ENCODE measurements around the gene PROCA1.
"Not testable (repeated sequence)": the region's sequence is repeated elsewhere in the genome, so short reads cannot be mapped to it uniquely, and the experiment has no call there.

PROCA1 gene

GRCh38 chr17:28724500-28725165 is 12.9 kb upstream of the PROCA1 start:
- no peak for DNase-seq

- DNase-seq: not testable (repeated sequence)
Observed at GRCh38 chr17:28723836-28724499, 12.3 kb upstream of the PROCA1 start.

GRCh38 chr17:28723159-28723835 is 11.6 kb upstream of the PROCA1 start:
- DNase-seq: no peak

- no peak for DNase-seq
Observed at GRCh38 chr17:28722417-28723158, 10.9 kb upstream of the PROCA1 start.

DNA sequence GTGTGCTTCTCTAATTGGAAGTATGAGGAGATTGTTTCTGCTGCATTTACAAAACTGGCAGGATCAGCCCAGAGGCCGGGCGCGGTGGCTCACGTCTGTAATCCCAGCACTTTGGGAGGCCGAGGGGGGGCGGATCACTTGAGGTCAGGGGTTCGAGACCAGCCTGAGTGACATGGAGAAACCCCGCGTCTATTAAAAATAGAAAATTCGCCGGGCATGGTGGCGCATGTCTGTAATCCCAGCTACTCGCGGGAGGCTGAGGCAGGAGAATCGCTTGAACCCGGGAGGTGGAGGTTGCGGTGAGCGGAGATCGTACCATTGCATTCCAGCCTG is 9.3 kb upstream of the PROCA1 start:
- not testable (repeated sequence) for DNase-seq

DNA sequence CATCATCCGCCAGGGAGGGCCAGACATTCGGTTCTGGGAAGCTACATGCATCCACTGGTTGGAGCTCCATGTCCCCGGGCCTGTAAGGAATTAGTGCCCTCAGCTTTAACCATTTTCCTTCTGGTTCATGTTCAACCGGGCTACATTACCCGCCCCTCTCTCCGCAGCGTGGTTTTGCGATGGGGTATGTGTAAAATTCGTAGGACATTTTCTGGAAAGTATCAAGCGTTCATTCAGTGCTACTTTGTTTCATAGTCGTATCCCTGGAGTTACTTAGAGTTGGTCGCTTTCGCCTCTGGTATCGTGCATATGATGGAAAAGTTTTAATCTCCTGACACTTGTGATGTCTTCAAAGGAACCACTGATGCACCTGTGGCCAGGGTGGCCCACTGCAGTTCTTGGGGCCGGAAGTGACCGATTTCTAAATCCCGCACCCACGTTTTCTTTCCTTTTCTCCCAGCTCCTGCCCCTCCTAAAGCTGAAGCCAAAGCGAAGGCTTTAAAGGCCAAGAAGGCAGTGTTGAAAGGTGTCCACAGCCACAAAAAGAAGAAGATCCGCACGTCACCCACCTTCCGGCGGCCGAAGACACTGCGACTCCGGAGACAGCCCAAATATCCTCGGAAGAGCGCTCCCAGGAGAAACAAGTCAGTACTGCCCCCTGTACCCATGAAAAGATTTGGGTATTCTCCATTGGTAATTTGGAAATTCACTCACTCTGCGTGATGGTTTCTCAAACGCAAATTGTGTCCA is 8.7 kb upstream of the PROCA1 start:
- peak; percentile 9 for DNase-seq

DNA sequence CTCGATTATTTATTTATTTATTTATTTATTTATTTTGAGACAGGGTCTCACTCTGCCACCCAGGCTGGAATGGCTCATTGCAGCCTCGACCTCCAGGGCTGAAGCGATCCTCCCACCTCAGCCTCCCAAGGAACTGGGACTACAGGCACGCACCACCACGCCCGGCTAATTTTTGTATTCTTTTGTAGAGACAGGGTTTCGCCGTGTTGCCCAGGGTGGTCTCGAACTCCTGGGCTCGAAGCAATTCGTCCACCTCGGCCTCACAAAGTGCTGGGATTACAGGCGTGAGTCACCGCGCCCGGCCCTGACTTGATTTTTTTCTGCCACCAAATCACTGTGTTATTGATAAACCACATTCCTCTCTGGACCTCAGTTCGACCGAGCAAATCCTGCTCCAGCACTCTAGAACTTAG is 7.3 kb upstream of the PROCA1 start:
- no peak for DNase-seq

DNA sequence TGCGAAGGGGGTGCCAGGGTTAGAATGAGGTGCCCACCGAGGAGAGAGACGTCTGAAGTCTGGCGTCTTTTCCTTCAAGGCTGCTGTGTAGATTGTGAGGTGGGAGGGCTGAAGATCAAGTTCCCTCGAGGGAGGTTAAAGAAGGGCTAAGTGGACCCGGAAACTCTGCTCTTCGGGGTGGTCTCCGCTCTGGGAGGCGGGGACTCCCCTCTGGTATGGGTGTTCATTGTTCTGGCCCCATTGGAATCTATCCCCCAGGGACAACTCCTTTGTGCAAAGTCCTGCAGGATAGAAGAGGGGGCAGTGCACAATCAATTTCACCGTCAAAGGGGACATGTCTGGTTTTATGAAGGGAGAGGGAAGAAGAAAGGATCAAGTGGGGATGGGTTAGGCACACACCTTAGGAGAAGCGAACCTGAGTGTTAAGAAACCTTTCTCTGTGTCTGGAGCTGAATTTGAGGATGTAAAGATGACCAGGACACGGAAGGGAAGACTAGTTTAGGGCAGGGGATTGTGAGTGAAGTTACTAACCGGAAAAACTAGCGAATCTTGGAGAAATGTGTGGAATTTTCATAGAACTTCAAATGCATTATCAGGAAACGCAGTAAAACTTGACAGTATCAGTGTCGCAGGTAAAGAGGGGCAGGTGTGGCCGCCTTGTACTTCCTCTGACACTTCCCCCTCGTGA is 6.8 kb upstream of the PROCA1 start:
- DNase-seq: no peak

DNA sequence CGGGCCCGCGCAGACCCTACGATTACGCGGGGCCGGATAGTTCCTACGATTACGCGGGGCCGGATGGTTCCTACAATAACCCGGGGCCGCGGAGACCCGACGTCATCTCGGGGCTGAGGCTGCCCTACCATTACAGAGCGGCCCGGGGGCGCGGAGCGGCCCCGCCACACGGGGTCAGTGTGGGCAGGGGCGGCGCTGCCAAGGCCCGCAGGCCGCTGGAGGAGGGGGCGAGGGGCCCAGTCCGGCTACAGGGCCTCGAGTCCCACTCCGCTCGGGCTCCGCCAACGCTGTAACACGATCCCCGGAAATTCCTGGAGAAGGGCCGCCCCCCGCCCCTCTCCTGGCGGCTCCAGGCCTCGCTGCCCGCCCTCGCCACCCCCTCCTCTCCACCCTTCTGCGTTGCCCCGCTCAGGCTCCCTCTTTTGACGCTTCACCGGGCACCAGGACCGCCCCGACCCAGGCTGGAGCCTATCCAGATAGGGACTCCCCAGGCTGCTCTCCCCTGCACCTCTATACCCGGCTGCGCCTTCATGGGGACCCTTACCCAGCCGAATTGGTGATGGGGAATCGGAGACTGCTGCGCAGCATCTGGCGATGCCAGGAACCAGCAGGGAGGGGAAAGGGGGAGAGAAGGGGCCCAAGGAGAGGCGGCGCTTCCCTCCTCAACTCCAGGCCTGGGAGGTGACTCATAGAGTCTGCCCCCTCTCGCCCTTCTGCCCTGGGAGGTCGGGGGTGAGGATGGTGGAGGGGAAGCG is 6.1 kb upstream of the PROCA1 start, which contains the start of gene RAB34:
Gene RAB34, minus strand, starts transcription at position 291 of the 755 bp plus-strand sequence. CDS start 602 bp downstream, outside the sequence.
- no peak for DNase-seq

DNA sequence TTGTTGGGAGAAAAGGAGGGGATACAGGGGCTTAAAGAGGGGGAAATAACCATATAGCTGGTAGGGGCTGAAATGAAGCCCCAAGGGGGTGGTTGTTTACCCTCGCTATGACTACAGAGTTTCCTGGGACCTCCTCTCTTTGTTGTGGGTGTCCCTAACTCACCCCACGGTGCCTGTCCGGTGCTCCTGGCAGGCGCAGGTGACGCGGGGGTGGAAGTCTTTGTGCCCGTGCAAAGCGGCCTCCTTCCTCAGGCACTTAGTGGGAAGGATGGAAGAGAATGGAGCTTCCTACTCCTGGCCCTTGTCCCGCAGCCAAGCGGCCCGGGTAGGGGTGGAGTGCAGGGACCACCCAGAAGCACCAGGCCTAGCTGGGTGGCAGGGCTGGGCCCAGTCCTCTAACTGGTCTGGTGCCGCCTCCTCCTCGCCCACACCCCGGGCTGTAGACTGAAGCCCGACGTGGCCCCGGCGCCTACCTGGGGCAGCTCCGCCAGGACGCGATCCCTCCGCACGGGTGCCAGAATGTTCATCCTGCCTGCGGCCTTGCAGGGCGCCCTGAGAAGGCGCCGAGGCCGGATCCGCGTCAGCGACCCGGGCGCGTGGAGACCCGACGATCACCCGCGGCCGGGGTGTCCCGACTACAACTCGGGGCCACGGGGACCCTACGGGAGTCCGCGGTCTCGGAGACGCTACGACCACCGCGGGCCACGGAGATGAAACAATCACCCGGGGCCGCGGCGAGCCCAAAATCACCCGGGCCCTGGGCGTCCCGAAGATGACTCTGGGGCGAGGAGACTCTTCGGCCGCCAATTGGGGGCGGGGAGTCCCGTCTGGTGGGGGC is 5.3 kb upstream of the PROCA1 start:
- no peak for DNase-seq

DNA sequence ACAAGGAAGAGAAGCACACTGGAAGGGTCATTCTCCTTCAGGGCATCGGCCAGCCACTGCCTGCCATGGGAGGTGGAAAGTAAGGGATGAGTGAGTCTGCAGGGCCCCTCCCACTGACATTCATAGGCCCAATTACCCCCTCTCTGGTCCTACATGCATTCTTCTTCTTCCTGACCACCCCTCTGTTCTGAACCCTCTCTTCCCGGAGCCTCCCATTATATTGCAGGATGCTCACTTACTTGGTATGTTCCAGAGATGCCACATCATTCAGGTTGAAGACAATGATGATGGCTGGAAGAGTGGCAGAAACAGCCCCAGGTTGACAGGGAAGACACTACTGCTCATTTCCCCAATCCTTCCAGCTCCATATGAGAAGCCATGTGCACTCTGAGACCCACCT is 3.5 kb upstream of the PROCA1 start:
- no peak for DNase-seq

- no peak for DNase-seq
Observed at GRCh38 chr17:28714281-28714680, 2.6 kb upstream of the PROCA1 start.

DNA sequence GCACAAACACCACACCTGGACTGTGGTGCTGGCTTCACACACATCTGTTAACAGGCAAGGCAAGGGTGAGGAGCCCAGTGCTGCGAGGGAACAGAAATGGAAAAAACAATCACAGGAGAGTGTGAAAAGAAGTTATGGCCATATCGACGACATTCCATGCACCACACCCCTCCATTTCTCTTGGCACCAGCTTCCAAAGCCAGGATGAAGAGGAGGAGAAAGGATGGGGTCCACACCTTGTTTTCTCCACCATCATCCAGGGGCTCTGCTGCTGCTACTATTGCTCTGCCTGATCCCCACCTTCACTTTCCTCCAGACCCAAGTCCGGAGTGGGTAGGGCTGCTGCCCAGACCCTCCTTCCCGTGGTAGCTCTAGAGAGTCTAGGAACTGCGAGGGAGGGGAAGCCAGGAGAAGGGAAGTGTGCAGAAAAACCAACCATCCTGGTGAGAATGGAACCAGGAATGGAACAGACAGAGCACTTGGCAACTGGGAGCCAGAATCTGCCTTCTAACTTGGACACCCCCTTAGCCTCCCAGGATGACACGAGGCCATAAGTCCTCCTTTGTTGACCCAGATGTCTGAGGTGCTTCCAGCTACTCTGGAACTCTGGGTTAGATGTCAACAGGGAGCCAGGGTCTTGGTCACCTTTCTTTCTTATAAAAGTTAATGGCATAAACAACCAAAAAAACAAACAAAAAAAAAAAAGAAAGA is 1.2 kb upstream of the PROCA1 start:
- DNase-seq: no peak

DNA sequence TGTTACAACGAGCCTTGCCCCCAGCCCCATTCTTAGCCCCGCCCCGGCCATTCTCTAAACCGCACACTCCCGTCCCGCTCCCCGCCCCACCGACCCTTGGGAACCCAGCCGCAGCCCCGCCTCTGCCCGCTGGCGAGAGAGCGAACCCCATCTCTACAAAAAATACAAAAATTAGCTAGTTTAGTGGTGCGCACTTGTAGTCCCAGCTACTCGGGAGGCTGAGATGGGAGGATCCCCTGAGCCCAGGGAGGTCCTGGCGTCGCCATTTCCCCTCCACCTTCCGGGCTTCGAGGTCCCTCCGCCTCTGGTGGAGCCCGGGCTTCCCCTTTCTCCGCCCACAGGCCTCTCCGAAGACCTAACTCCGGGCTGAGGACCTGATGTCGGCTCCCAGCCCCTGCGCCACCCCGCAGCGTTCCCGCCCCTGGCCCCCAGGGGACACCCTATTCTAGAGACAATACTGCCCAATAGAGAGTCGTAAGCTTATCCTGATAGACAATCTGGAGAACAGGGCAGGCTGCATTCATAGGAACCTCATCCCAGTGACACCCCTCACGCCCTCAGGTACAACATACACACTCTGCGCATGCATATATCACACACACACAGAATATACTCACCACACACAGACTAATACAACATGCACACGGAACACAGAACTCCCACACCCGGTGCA is 480 bp upstream of the PROCA1 start:
- DNase-seq: no peak

DNA sequence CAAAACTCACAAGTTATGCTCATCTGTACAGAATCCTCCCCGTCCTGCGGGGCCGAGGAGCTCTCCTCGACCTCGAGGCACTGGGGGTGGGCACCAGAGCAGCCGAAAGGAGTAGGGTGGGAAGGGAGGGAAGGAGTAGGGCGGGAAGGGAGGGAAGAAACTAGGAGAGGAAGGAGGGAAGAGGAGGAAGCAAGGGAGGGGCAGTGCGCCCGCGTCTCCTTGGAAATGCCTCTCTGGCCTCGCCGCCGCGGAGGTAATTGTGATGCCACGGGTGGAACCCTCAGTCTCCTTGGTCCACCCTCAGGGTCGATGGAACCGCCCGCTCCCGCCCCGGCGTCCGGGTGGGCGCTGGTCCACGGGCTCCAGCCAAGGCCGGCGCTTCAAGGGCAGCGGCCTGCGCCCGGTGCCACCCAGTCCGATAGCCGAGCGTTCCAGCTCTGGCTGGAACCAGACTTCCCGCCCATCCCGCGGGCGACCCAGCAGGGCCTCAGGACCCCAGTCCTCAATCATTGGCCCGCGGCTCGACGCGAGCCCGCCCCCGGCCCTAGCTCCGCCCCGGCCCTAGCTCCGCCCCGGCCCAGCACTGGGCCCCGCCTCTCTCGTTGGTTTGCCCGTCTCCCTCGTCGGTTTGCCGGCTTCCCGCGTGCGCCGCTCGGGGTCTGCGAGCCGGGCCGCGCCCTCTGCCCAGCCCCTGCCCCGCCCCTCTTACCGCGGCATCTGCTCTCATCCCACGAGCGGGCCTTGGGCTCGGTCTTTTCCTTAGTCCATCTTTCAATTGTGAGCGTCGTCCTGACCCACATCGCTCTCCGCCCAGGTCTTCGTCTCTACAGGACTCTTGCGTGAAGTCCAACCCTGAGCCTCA is 596 bp downstream of the PROCA1 start:
- peak; percentile 91 for DNase-seq

DNA sequence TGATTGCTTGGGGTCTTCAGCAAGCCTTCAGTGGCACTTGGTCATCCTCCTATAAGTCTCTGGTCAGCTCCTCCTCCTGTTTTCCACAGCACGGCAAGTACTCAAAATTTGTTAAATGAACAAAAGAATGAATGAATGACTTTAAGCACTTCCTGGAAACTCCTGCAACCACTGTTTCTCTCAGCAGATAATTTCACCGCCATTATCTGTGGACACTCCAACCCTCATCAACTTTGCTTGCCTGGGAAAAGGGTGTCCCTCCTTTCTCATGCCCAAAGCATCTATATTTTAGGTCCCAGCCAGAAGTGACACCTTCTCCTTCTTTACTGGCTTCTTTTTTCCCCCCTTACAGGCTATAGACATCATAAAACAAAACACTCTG is 4.4 kb downstream of the PROCA1 start:
- no peak for DNase-seq

- DNase-seq: no peak
Observed at GRCh38 chr17:28706471-28707338, 5.0 kb downstream of the PROCA1 start.

Data from NCI-H748 treated with DMSO at 0.1 percent for 48 hours (cell line).